Coronary artery (tissue), 2 donors: Measurements from ENCODE around the gene PAQR5.

Source experiments
- DNase-seq: peaks from one replicate; pipeline ENCODE4 v3.0.0-alpha.2; 2017; ENCODE audit warnings: low spot score
- H3K27ac ChIP-seq, 2 donors: fragments of 200-600 bp; sonication (generic); one replicate each; pipeline ENCODE4 v1.5.1; 2016 to 2019
- H3K4me3 ChIP-seq: fragments of 200-600 bp; sonication (generic); 2 replicates; pipeline ENCODE4 v1.5.1; 2016; ENCODE audit warnings: mild to moderate bottlenecking, moderate library complexity
- CTCF ChIP-seq: fragments of 200-600 bp; sonication (generic); IDR thresholded peaks from one replicate; pipeline ENCODE4 v1.5.1; 2019; ENCODE audit warnings: antibody characterized with exemption

The PAQR5 gene

GRCh38 chr15:69308949-69309348 lies 10.2 kb downstream of the PAQR5 start:
- no peak for DNase-seq
- TF ChIP-seq CTCF: no peak
- no peak overlapping the region for H3K4me3 ChIP-seq
- no peak overlapping the region for H3K27ac ChIP-seq

- no peak for DNase-seq
- no peak overlapping the region for H3K4me3 ChIP-seq
- no peak overlapping the region for H3K27ac ChIP-seq
- no peak for TF ChIP-seq CTCF
Observed at GRCh38 chr15:69311319-69311721, 12.6 kb downstream of the PAQR5 start.

- H3K27ac ChIP-seq: no peak overlapping the region
Observed at GRCh38 chr15:69313432-69314000, 14.8 kb downstream of the PAQR5 start.

GRCh38 chr15:69314131-69314530 lies 15.4 kb downstream of the PAQR5 start:
- Histone ChIP-seq H3K4me3 (no peak overlapping the region), H3K27ac (no peak overlapping the region)
- no peak for DNase-seq
- no peak for TF ChIP-seq CTCF

More at GRCh38 chr15:69313432-69314000, 14.8 kb downstream of the PAQR5 start:
- H3K4me3 ChIP-seq: no peak overlapping the region
- TF ChIP-seq CTCF: no peak
- DNase-seq: no peak

GRCh38 chr15:69314736-69315135 lies 16.0 kb downstream of the PAQR5 start:
- no peak for DNase-seq
- no peak for TF ChIP-seq CTCF
- no peak overlapping the region for H3K27ac ChIP-seq
- H3K4me3 ChIP-seq: no peak overlapping the region

- no peak overlapping the region for H3K27ac ChIP-seq
- TF ChIP-seq CTCF: no peak
- no peak for DNase-seq
- H3K4me3 ChIP-seq: no peak overlapping the region
Observed at GRCh38 chr15:69315402-69316110, 16.8 kb downstream of the PAQR5 start.

GRCh38 chr15:69316291-69316690 lies 17.6 kb downstream of the PAQR5 start:
- Histone ChIP-seq H3K27ac (no peak overlapping the region), H3K4me3 (no peak overlapping the region)
- no peak for TF ChIP-seq CTCF
- DNase-seq: no peak
